Loucy (cell line): ENCODE measurements around the gene NPDC1.

Source experiments
- CTCF ChIP-seq: fragments of 200-600 bp; sonication (generic); conservative IDR thresholded peaks from 2 replicates; pipeline ENCODE4 v1.5.1; 2014; ENCODE audit warnings: mild to moderate bottlenecking, antibody characterized with exemption, low read length
- EZH2phosphoT487 ChIP-seq: fragments of 200-600 bp; IDR thresholded peaks from 2 replicates; pipeline ENCODE4 v1.6.1; 2018; ENCODE audit warnings: antibody characterized with exemption, mild to moderate bottlenecking, moderate library complexity, borderline replicate concordance

DNA sequence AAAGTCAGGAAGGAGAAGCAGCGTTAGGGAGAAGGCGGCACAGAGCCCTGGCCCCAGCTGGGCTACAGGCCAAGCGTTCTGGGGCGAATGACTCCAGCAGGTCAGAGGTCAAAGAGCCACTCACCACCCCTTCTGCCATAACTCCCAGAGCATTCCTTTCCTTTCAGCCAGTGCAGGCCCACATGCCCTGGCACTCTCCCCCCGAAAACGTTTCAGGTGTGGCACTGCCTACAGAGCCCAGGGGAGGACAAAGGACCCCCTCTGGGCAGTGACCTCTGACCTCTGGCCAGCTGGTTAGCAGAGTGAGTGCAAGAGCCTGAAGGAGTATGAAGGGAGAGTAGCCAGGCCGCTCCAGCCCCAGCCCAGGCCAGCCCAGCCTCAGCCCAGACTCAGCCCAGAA is 22.8 kb downstream of the NPDC1 start:
- no peak for TF ChIP-seq CTCF
- TF ChIP-seq EZH2phosphoT487: no peak
